ENCODE results near the gene CCDC157.

CCDC157 gene

GRCh38 chr22:30308518-30309230, 48.1 kb upstream of the CCDC157 start:
- Histone ChIP-seq H3K9me2 (replicated peaks; ENCODE audit: control insufficient read depth, low read length) (no peaks in the 10 kb centered on the region), H3K4me1 (ENCODE audit: control insufficient read depth, low read length) (peaks cover 46% of the 10 kb centered on the region), H3K79me2 (ENCODE audit: control insufficient read depth, low read length) (peaks cover 6% of the 10 kb centered on the region), H3K9me3 (ENCODE audit: control insufficient read depth, insufficient read depth, low read length) (no peaks in the 10 kb centered on the region), H3F3A (ENCODE audit: control insufficient read depth, insufficient read depth) (peaks cover 14% of the 10 kb centered on the region), H3K27ac (ENCODE audit: low read depth, low read length) (no peak overlapping the region), H3K27me3 (ENCODE audit: control insufficient read depth, low read length) (no peaks in the 10 kb centered on the region), H3K4me3 (ENCODE audit: low read length) (no peak overlapping the region), H4K20me1 (ENCODE audit: control insufficient read depth, insufficient read depth, low read depth, low read length) (no peaks in the 10 kb centered on the region), H3K4me2 (ENCODE audit: low read length) (no peak overlapping the region), H3K36me3 (ENCODE audit: control insufficient read depth, low read length) (peaks cover 6% of the 10 kb centered on the region)
- TF ChIP-seq EZH2phosphoT487 (IDR thresholded peaks at IDR 0.05; ENCODE audit: borderline replicate concordance, low read length) = no peak
- no peak for TF ChIP-seq CTCF (IDR thresholded peaks at IDR 0.05; ENCODE audit: low read depth, low read length, poor library complexity, severe bottlenecking)

GRCh38 chr22:30309951-30310741, 46.7 kb upstream of the CCDC157 start:
- H3K27ac ChIP-seq (ENCODE audit: low read depth, low read length) = no peak overlapping the region
- H4K20me1 ChIP-seq (ENCODE audit: control insufficient read depth, insufficient read depth, low read depth, low read length) = no peaks in the 10 kb centered on the region
- H3K9me2 ChIP-seq (replicated peaks; ENCODE audit: control insufficient read depth, low read length) = no peaks in the 10 kb centered on the region
- no peaks in the 10 kb centered on the region for H3K27me3 ChIP-seq (ENCODE audit: control insufficient read depth, low read length)
- TF ChIP-seq EZH2phosphoT487 (IDR thresholded peaks at IDR 0.05; ENCODE audit: borderline replicate concordance, low read length) = no peak
- TF ChIP-seq CTCF (IDR thresholded peaks at IDR 0.05; ENCODE audit: low read depth, low read length, poor library complexity, severe bottlenecking) = no peak
- H3K4me2 ChIP-seq (ENCODE audit: low read length) = no peak overlapping the region
- peaks cover 6% of the 10 kb centered on the region for H3K79me2 ChIP-seq (ENCODE audit: control insufficient read depth, low read length)
- H3K9me3 ChIP-seq (ENCODE audit: control insufficient read depth, insufficient read depth, low read length) = no peaks in the 10 kb centered on the region
- H3K36me3 ChIP-seq (ENCODE audit: control insufficient read depth, low read length) = peaks cover 6% of the 10 kb centered on the region
- peaks cover 7% of the 10 kb centered on the region for H3F3A ChIP-seq (ENCODE audit: control insufficient read depth, insufficient read depth)
- H3K4me1 ChIP-seq (ENCODE audit: control insufficient read depth, low read length) = peaks cover 35% of the 10 kb centered on the region
- no peak overlapping the region for H3K4me3 ChIP-seq (ENCODE audit: low read length)

GRCh38 chr22:30310881-30311771, 45.7 kb upstream of the CCDC157 start:
- TF ChIP-seq CTCF (IDR thresholded peaks at IDR 0.05; ENCODE audit: low read depth, low read length, poor library complexity, severe bottlenecking) (no peak), EZH2phosphoT487 (IDR thresholded peaks at IDR 0.05; ENCODE audit: borderline replicate concordance, low read length) (no peak)
- peaks cover 1% of the 10 kb centered on the region for H3K79me2 ChIP-seq (ENCODE audit: control insufficient read depth, low read length)
- H3K9me3 ChIP-seq (ENCODE audit: control insufficient read depth, insufficient read depth, low read length) = no peaks in the 10 kb centered on the region
- no peaks in the 10 kb centered on the region for H3K9me2 ChIP-seq (replicated peaks; ENCODE audit: control insufficient read depth, low read length)
- H3F3A ChIP-seq (ENCODE audit: control insufficient read depth, insufficient read depth) = no peaks in the 10 kb centered on the region
- H3K36me3 ChIP-seq (ENCODE audit: control insufficient read depth, low read length) = peaks cover 1% of the 10 kb centered on the region; the same call in 1 of the 2 replicates
- no peaks in the 10 kb centered on the region for H4K20me1 ChIP-seq (ENCODE audit: control insufficient read depth, insufficient read depth, low read depth, low read length)
- H3K4me1 ChIP-seq (ENCODE audit: control insufficient read depth, low read length) = peaks cover 25% of the 10 kb centered on the region
- H3K27ac ChIP-seq (ENCODE audit: low read depth, low read length) = no peak overlapping the region
- H3K27me3 ChIP-seq (ENCODE audit: control insufficient read depth, low read length) = no peaks in the 10 kb centered on the region
- no peak overlapping the region for H3K4me2 ChIP-seq (ENCODE audit: low read length)
- no peak overlapping the region for H3K4me3 ChIP-seq (ENCODE audit: low read length)

Data from DOHH2 (cell line).